GM21390 (cell line): Measurements from ENCODE around the gene YPEL2.

Experiments used
- ATAC-seq: cut with Tn5 transposase; IDR thresholded peaks from one replicate; pipeline ENCODE4 v1.9.1; 2021; ENCODE audit not compliant: unreplicated experiment

YPEL2 gene

DNA sequence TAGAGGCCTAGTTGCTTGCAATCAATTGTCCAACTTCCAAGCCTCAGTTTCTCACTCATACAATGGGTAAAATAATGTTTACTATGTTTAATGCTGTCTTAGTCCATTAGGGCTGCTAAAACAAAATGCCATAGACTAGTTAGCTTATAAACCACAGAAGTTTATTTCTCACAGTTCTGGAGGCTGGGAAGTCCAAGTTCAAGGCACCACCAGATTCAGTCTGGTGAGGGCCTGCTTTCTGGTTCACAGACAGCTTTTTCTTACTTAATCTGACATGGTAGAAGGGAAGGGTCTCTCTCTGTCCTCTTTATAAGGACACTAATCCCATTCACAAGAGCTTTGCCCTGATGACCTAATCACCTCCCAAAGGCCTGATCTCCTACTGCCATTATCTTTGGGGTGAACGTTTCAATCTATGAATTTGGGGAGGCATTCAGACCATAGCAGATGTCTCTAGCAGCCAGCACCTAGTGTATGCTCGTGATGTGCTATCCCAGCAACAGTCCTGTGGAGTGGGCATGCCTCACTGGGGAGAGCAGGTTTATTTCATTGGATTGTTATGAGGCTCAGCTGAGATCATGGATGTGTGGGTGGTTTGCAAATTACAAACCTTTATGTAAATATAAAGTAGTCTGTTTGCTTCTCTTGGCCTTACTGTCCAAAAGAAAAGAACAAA is 25.2 kb downstream of the YPEL2 start:
- no peak for ATAC-seq

DNA sequence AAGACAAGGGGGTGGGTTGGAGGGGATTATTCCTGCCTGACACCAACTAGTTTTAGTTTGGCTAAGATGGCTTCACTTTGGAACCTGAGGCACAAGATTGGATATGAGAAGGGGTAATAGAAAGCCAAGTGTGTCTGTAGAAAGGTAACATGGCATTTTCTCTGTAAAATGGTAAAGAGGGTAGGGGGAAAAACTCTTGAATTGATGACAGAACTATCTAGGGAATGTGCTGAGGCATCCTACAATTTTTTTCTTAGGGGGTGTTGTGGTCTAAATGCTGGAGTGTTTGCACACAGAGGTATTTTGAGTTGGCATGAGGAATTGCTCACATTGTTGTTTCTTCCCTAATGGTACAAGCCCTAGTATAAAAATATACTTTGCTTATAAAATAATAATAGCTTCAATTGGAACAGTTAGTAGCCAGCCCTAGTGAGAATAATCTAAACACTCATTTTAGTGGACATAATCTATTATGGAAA is 25.8 kb downstream of the YPEL2 start:
- no peak for ATAC-seq

DNA sequence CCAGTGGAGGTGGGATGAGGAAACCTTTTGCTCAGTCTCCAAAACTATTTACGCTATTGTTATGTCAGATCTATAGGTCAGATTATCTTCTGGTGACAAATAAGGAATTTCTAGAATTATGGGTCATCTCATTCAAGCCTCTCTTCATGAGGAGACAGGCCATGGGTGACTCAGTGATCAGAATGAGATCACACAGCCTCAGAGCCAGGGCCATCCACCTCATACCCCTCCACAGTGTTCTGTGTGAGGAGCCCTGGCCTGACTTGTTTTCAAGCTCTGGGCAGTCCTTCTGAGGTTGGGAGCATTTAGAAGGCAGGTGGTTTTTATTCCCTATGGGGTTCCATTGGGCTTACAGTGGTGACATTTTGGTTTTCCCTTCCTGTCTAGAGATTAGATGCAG is 26.5 kb downstream of the YPEL2 start:
- no peak for ATAC-seq

DNA sequence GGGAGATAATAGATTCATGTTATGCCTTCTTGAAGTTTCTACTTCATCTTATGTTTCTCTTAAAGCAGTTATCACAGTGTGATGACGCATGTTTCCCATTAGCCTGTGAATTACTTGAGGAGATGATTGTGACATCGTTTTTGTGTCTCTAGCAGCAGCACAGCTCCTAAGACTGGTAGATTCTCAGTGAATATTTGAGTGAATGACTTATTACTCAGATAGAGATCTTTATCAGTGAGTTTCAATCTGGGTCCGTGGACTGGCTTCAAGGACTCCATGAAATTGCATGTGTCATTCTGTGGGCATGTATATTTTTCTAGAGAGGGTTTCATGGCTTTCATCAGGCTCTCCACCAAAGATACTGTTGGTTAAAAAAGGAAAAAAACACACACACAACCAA is 29.9 kb downstream of the YPEL2 start:
- ATAC-seq: no peak

DNA sequence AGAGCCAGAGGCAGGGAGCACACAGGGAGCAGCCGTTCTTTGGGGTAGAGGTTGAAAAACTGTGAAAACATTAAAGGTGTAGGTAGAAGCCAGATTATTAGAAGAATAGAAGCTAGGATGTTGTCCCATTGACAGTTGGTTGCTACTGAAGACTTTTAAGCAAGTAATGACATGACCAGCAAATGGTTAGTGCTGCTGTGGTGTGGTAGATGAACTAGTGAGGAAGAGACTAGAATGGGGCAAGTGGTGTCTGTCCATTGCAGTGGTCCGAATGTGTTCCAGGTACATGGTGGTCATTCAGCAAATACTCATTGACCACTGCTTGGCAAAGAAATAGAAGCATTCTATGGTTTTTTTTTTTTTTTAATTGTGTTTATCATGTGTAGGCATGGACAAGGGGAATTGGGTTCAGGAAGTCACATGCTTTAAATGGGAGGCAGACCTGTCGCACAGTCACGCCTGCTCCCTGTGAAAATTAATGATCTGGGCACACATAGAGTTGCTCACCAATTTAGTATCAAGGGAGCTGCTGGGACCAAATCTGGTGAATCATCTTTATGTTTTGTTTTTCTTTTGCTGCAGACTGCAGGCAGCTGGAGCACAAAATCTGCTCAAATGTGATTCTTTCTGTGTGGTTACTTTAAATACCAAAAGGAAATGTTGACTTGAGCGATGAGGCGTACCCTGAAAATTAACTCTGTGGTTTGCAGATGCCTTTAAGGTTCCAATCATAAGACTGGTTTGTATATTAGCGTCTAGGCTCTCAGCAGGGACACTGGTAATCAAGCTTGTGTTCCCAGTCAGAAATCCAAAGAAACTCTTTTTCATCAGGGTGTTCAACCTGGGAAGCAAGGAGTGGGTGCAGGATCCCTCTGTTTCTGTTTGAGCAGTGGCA is 30.7 kb downstream of the YPEL2 start:
- peak; percentile 74 for ATAC-seq

DNA sequence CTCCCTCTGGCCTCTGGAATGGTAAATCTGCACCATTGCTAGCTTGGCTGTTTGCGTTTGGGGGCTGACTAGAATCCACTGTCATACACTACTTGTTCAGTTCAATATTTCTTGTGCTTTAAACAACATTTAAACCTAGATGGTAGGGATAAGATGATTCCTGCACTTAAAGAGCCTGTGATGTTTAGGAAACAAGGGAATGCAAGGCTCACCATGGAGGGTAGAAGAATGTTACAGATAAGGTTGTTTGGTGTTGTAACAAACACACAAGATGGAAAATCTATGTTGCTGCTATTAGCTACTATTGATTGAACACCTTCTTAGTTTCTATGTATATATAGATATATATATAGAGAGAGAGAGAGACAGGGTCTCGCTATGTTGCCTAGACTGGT is 31.4 kb downstream of the YPEL2 start:
- ATAC-seq: peak; percentile 6

DNA sequence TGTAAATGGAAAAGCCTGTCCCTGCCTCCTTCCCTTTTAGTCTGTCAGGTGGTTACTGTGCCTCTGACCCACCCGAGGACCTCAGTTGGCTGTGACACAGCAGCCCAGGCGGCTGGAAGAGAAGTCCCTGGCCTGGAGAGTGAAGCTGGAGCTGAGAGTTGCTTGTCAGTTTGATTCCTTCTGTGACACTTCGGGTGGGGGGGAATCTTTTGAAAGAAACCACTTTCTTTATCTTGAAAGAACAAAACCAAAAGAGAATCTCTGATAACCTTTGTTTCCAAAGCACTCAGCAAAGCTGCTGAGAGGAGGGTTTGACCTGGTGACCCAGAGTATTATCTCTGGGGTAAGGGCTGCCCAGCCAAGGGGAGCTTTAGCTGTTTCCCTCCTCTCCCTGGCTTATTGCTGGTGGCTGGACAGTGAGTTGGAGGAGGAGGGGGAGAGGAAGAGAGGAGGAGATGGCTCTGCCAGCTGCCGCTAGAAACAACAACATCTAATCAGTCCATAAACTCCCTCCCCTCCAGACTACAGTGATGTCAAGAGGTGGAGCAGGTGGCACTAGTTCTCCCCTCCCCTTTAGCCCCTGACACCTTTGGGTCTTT is 34.0 kb downstream of the YPEL2 start:
- ATAC-seq: no peak

DNA sequence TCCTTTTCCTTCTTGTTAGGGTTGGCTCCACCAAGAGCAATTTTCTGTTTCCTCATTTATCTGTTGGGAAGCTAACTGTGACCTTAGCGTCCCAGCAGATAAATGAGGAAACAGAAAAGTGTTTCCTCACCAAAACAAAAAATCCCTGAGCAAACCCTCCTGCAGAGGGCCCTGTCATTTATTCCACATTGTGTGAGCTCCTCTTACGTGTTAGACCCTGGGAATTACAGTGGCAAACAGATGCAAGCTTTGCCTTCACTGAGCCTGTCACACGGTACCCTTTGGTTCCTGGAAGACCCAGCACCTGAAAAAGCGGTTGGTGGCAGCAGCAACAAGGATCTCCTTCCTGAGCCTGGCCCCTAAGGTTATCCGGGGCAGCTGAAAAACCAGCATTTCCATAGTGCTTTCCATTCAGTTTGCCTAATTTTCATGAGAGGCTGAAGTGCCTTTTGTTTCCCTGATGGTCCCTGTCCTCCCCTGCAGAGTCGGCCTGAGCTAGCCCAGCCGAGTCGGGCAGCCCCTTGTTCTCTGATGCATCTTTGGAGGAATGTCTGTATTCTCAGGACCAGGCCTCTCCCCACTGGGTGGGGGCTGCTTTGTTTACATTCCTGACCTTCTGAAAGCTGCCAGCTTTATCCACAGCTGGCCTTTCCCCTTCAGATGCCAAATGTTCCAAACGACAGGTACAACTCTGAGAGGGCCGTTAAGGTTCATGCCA is 34.7 kb downstream of the YPEL2 start:
- ATAC-seq: no peak

DNA sequence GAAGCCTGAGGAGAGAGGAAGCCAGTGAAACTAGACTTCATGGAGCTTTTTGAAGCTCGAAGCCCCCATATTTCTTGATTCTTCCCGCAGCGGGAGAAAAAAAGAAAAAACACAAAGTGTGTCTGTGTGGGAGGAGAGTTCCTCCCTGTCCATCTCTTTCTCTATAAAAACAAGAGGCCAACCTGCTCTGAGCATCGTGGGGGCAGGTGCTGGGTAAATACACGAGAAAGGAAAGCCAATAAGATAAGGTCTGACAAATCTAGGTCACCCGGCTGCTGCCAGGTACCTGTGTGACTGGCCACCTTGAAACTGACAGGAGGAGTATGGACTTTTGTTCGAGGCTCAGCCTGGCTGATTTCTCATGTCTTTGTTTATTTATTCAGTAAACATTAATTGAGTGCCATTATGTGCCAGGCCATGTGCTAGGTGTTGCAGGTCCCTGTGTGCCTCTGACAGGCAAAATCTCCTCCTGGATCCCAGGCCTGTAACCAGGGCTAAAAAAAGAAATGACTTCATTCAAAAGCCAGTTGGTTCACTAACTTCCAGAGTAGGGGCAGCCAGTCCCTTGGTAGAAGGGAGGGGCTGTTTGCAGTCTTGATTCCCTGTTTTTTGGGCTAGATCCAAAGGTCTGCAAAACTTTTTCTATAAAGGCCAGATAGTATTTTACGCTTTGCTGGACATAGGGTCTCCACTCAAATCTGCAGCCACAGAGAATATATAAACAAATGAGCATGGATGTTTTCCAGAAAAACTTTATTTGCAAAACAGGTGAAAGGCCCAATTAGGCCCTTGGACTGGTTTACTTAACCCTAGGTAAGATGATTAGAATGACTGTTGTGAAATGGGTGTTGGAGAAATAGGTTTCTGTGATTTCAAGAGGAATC is 35.6 kb downstream of the YPEL2 start:
- ATAC-seq: no peak

DNA sequence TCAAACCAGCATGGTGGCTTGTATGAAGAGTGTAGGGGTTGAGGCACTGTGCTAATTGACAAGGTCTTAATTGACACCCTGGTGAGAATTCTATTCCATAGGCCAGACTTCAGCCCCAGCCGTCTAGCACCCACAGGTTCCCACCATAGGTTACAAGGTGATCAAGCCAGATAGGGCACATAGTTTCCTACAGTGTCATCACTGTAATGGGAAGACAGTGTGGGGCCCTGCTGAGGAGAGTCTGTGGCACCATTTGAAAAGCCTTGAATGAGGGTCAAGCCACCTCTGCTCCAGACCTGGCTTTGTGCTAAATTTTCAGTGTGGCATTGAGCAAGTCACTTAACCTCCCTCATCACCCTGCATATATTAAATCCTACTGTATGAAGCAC is 36.2 kb downstream of the YPEL2 start:
- ATAC-seq: no peak

DNA sequence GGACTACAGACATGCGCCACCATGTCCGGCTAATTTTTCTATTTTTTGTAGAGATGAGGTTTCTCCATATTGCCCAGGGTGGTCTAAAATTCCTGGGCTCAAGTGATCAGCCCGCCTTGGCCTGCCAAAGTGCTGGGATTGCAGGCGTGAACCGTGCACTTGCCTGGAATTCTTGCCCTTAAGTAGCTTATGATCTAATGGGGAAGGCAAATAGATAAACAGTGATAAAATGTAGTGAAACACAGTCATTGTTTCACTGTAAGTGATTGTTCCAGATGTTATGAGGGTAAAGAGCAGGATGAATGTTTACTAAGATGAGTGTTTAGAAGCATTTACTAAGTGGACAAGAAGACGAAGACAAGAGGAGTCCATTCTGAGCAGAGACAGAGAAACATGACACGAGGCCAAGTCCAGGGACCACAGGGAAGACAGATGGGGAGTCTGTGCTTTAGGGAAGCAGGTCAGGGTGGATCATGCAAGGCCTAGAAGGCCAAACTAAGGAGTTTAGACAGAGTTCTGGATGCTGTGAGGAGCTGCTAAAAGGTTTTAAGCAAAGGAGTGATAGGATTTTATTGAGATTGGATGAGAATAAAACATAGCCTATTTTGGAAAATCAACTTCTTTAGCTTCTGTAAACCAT is 36.9 kb downstream of the YPEL2 start:
- no peak for ATAC-seq

DNA sequence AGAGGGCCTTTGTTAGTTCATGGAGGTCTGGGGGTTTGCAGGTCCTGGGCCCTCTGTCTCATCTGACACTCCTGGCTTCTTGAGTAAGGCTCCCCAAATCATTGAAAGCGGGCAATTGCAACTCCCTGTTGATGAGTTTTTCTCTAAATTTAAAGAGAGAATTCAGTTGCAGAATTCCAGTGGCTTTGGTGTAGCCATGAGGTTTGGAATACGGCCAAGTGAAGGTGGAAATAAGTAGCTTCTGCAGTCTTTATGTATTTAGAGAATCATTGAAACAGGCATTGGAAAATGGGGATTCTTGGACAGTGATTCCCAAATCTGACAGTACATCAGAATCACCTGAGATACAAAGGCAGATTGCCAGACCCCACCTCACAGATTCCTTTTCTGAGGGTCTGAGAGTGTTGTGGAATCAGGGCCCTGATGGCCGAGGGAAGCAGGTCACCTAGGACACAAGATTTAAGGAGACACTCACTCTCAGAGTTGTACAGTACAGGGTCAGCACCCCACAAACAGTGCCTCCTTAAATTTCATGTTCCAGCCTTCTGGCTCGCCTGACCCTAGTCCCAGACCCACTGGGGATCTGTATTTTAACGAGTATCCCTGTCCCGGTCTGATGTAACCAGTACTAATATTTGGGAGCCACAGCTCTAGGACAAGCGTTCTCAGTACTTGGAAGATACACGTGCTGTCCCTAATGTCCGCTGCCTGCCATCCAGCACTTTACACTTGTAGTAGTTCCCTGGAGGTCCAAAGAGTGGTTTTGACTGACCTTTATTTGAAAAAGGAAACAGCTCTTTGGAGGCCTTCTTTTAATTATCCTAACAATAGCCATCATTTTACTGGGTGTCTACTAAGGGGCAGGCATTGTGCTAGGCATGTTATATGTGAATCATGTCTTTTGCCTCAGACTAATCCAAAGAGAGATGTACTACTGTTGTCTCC is 37.8 kb downstream of the YPEL2 start:
- no peak for ATAC-seq

DNA sequence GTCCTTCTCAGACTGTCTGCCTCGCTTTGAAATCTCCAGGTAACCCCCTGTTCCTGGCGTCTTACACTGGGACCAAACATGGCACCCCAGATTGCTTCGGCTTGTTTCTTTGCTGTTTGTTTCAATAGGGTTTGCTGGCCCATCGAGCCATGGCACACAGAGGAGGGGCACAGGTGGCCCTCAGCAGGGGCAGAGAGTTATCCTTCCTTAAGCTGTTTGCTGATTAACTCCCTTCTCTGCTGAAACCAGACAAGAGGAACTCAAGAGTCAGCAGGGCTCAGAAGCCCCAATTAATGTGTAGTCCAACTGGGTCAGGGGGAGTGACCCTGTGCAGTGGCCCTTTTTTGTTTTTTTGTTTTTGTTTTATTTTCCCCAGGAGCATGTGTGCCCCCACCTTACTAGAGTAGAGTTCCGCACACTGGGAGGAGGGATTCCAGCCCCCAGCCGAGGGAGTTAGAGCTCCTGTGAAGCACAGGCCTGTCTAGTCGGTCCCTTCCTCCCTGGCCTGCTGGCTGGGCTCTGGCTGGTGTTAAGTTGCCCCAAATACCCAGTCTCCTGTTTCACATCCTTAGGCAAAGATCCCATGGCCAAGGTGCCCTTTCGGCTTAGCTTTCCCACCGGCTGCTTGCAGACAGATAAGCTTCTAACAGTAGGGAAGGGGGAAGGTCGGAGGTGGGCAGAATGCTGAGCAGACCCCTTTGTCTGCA is 39.3 kb downstream of the YPEL2 start:
- no peak for ATAC-seq

DNA sequence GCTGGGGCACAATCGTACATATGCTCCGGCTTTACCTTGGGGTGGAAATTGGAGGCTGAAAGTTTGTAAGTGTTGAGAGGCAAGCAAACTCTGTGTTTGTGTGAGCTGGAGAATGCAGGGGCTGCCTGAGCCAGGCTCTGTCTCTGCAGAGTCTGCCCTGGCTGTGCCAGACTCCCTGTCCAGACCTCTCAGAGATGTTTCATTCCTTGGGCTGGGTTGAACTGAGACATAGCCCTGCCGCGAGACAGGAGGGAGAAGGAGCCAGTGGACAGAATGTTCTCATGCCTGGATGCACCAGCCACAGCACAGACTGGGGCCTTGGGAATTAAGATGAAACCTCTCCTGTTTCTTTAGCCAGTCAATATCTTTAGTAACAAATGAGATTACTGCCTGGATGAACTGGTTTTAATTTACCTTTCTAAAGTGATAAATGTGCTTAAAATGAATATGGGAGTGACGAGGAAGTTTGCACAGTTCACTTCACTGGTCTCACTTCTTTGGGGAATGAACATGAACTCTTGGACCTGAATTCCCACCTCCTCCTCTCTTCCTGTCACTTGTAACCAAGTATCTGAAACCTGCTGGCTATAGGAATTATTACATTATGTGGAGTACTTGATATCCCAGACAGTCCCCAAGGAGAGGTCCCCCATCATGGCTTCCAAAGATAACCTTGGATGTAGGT is 40.1 kb downstream of the YPEL2 start:
- no peak for ATAC-seq

DNA sequence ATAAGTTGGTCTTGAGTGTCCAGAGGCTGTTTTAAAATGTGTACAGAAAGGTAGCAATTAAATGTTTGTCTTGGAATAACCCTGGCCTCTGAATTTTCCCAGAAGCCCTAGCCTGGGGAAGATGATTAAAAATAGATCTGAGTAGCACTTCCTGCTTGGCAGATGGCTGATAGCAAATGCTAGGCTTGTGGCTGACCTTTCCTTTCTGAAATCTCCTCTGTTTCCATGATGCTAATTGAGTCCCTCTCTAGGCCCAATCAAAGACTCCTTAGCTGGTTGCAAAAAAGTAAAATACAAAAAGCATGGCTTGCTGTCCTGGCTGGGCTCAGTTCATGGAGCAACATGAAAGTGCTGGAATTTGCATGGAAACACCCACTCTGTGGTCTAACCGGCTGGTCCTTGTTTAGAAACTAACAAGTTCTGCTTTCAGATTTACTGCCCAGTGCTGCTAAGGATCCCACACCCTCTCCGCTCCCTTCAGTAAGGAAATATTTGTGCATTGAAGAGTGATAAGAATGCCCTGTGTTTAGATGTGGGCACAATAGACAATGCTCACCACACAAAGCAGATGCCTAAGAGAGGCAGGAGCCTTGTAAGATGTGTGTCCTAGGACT is 40.8 kb downstream of the YPEL2 start:
- peak; percentile 56 for ATAC-seq

DNA sequence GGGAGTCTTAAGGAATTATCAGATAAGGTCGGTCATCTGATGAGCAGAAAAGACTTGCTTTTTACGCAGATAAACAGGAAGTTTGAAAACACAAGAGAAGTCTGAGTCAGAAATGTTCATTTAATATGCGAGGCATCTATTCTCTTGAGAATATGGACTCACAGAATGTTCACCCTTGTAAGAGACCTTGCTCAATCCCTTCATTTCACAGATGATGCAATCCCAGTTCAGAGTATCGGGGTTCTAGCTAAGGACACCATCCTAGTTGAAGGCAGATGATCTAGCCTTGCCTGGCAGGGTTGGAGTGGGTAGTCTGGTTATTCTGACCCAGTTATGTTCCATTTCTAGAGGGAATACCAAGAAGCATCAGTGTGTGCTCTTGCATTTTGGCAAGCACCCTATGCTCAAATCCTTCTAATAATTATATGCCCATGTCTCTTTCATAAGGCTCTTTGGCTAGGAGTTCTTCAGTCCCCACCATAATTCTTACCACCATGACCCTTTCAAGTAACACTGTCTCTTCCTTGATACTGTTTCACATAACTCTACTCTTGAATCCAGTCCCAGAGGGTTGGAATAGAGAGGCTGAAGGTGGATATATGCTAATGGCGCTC is 42.5 kb downstream of the YPEL2 start:
- ATAC-seq: no peak

DNA sequence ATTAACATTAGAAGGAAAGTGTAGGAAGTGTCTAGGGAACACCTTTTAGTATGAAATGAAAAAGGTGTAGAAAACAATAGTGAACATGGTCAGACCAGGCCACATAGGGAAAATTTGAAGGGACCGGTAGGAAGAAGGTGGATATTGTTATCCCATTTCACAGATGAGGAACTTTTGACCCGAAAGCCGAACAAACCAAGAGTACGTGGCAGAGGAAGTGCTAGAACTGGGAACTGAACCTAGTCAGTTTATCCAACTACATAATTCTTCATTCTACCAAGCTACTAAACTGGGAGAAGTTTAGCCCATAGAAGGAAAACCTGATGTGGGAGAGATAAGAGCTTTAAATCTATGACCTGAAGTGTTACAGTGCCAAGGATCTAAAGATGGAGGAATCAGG is 43.2 kb downstream of the YPEL2 start:
- no peak for ATAC-seq
